GM18909 (cell line): ENCODE data around the gene ADAMTS19.

Experiments
- ATAC-seq: cut with Tn5 transposase; IDR thresholded peaks from one replicate; pipeline ENCODE4 v1.9.1; 2021; ENCODE audit warnings: mild to moderate bottlenecking; ENCODE audit not compliant: unreplicated experiment, poor library complexity

The ADAMTS19 gene

GRCh38 chr5:129658801-129659200, 198.7 kb downstream of the ADAMTS19 start:
- no peak for ATAC-seq

- ATAC-seq = no peak
Observed at GRCh38 chr5:129661366-129662035, 201.4 kb downstream of the ADAMTS19 start.

- peak; percentile 72 for ATAC-seq
Observed at GRCh38 chr5:129664336-129664937, 204.3 kb downstream of the ADAMTS19 start.

GRCh38 chr5:129670957-129671500, 210.9 kb downstream of the ADAMTS19 start:
- ATAC-seq = no peak

GRCh38 chr5:129672006-129672405, 211.9 kb downstream of the ADAMTS19 start:
- ATAC-seq = no peak

GRCh38 chr5:129679671-129680070, 219.6 kb downstream of the ADAMTS19 start:
- no peak for ATAC-seq

- ATAC-seq = no peak
Observed at GRCh38 chr5:129687941-129688340, 227.8 kb downstream of the ADAMTS19 start.

GRCh38 chr5:129689045-129689444, 228.9 kb downstream of the ADAMTS19 start:
- ATAC-seq = no peak

GRCh38 chr5:129691220-129691619, 231.1 kb downstream of the ADAMTS19 start:
- ATAC-seq = no peak

GRCh38 chr5:129696636-129697035, 236.5 kb downstream of the ADAMTS19 start:
- no peak for ATAC-seq

GRCh38 chr5:129698661-129699060, 238.6 kb downstream of the ADAMTS19 start:
- no peak for ATAC-seq

GRCh38 chr5:129716235-129716634, 256.1 kb downstream of the ADAMTS19 start:
- ATAC-seq = no peak

GRCh38 chr5:129716651-129717050, 256.6 kb downstream of the ADAMTS19 start:
- no peak for ATAC-seq

GRCh38 chr5:129717751-129718310, 257.7 kb downstream of the ADAMTS19 start:
- no peak for ATAC-seq

GRCh38 chr5:129718471-129719090, 258.5 kb downstream of the ADAMTS19 start:
- no peak for ATAC-seq

GRCh38 chr5:129724222-129724621, 264.1 kb downstream of the ADAMTS19 start:
- ATAC-seq = no peak

GRCh38 chr5:129724647-129725046, 264.5 kb downstream of the ADAMTS19 start:
- no peak for ATAC-seq

- no peak for ATAC-seq
Observed at GRCh38 chr5:129739773-129740172, 279.7 kb downstream of the ADAMTS19 start.

- ATAC-seq = no peak
Observed at GRCh38 chr5:129743541-129744187, 283.6 kb downstream of the ADAMTS19 start.

GRCh38 chr5:129745997-129746396, 285.9 kb downstream of the ADAMTS19 start:
- ATAC-seq = no peak

GRCh38 chr5:129746876-129747275, 286.8 kb downstream of the ADAMTS19 start:
- ATAC-seq = no peak
